ENCODE measurements around the gene TGFBR1.

TGFBR1 gene

DNA sequence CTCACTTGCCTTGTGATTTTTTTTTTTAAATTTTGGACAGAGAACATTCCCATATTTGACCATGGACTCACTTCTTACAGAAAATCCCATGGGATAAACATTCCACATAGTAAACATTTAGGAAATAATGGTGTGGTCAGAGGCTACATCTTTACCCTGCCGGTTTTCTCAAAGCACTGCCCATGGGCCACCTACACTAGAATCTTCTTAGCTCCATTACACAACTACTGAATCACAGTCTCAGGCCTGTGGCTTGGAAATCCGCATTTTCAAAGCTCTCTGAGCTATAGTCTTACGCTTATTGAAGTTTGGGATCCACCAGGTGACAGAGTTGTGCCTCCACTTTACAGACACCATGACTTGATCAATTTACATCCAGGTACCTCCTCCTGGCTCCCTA lies 77.4 kb downstream of the TGFBR1 start:
- no peak for DNase-seq (ENCODE audit: low read depth in 2 of 2)
- no peak for TF ChIP-seq CTCF (IDR thresholded peaks at IDR 0.05; ENCODE audit: low read depth, low read length)
- no peak overlapping the region for H3K4me3 ChIP-seq (replicated peaks in 1 of 2; ENCODE audit: low read depth in 2 of 2, low read length in 2 of 2)

GRCh38 chr9:99183616-99184015 lies 78.7 kb downstream of the TGFBR1 start:
- no peak for TF ChIP-seq CTCF (IDR thresholded peaks at IDR 0.05; ENCODE audit: low read depth, low read length)
- H3K4me3 ChIP-seq (replicated peaks in 1 of 2; ENCODE audit: low read depth in 2 of 2, low read length in 2 of 2) = no peak overlapping the region
- no peak for DNase-seq (ENCODE audit: low read depth in 2 of 2)

GRCh38 chr9:99184110-99184474 lies 79.2 kb downstream of the TGFBR1 start:
- TF ChIP-seq CTCF (IDR thresholded peaks at IDR 0.05; ENCODE audit: low read depth, low read length) = no peak
- no peak for DNase-seq (ENCODE audit: low read depth in 2 of 2)

GRCh38 chr9:99184475-99185347 lies 79.8 kb downstream of the TGFBR1 start:
- DNase-seq (ENCODE audit: low read depth in 2 of 2) = peak; percentile 93 to 94
- H3K4me3 ChIP-seq (replicated peaks in 1 of 2; ENCODE audit: low read depth in 2 of 2, low read length in 2 of 2) = peak overlapping the region; percentile 21

More at GRCh38 chr9:99184110-99184474, 79.2 kb downstream of the TGFBR1 start:
- no peak overlapping the region for H3K4me3 ChIP-seq (replicated peaks in 1 of 2; ENCODE audit: low read depth in 2 of 2, low read length in 2 of 2)

GRCh38 chr9:99185348-99185632 lies 80.4 kb downstream of the TGFBR1 start:
- no peak for DNase-seq (ENCODE audit: low read depth in 2 of 2)
- H3K4me3 ChIP-seq (replicated peaks in 1 of 2; ENCODE audit: low read depth in 2 of 2, low read length in 2 of 2) = no peak overlapping the region
- no peak for TF ChIP-seq CTCF (IDR thresholded peaks at IDR 0.05; ENCODE audit: low read depth, low read length)

More at GRCh38 chr9:99184475-99185347, 79.8 kb downstream of the TGFBR1 start:
- TF ChIP-seq CTCF (IDR thresholded peaks at IDR 0.05; ENCODE audit: low read depth, low read length) = peak; percentile 95

GRCh38 chr9:99185934-99186333 lies 81.0 kb downstream of the TGFBR1 start:
- no peak for TF ChIP-seq CTCF (IDR thresholded peaks at IDR 0.05; ENCODE audit: low read depth, low read length)
- H3K4me3 ChIP-seq (replicated peaks in 1 of 2; ENCODE audit: low read depth in 2 of 2, low read length in 2 of 2) = no peak overlapping the region
- DNase-seq (ENCODE audit: low read depth in 2 of 2) = no peak

DNA sequence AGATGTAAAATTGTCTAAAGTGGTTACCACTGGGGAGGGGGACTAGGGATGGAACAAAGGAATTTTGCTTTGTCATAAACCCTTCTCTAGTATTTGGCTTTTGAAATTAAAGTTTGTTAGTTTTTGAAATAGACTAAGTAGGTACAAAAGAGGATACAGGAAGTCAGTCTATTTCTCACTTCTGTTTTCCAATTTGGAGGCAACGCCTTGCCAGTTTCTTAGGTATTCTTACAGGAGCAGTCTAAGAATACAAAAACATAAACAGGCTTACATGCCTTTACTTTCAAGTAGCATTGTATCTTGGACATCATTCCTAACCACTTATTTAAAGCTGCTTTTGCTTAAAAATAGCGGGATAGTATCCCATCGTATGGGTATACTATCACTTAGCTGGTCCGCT lies 82.4 kb downstream of the TGFBR1 start:
- DNase-seq (ENCODE audit: low read depth in 2 of 2) = no peak
- TF ChIP-seq CTCF (IDR thresholded peaks at IDR 0.05; ENCODE audit: low read depth, low read length) = no peak
- H3K4me3 ChIP-seq (replicated peaks in 1 of 2; ENCODE audit: low read depth in 2 of 2, low read length in 2 of 2) = no peak overlapping the region
